Colonic mucosa (tissue), 4 donors: Measurements from ENCODE around the gene MTA2. TPM values are rescaled to one million over a fixed set of nuclear protein-coding genes. Genes with fewer than 3 reads are reported as not detected.

ENCODE experiments used
- DNase-seq: peaks from one replicate; pipeline ENCODE4 v3.0.0-alpha.2; 2020
- H3K27ac ChIP-seq: fragments of 200-600 bp; one replicate; pipeline ENCODE4 v1.8.0; 2021
- H3K27me3 ChIP-seq: fragments of 200-600 bp; one replicate; pipeline ENCODE4 v1.8.0; 2021
- H3K36me3 ChIP-seq: fragments of 200-600 bp; one replicate; pipeline ENCODE4 v1.8.0; 2021
- H3K4me1 ChIP-seq: fragments of 200-600 bp; one replicate; pipeline ENCODE4 v1.8.0; 2021; ENCODE audit warnings: mild to moderate bottlenecking
- H3K4me3 ChIP-seq: fragments of 200-600 bp; one replicate; pipeline ENCODE4 v1.8.0; 2021
- H3K9ac ChIP-seq, 2 donors: one replicate each; pipeline ENCODE4 v1.7.0; 2013; ENCODE audit warnings: control low read depth in 2 of 2, low read depth in 2 of 2, low read length in 2 of 2
- H3K9me3 ChIP-seq: fragments of 200-600 bp; one replicate; pipeline ENCODE4 v1.8.0; 2021
- intact Hi-C: fragments of 100-400 bp; cut with DNase I; formaldehyde crosslinking; loops from one replicate; pipeline ENCODE4 v1.14.1; 2022
- total RNA-seq, 2 donors: library from RNA; stranded (reverse); fragmentation: NEBNext Ultra II Directional in 1 of 2; extraction: Animal tissue kit (Norgen Biotek cat#: 25700) in 1 of 2; gene quantifications; one replicate each; pipeline ENCODE4 v1.2.1, GENCODE V29; 2021
- TF ChIP-seq, protein P1 (sequence below): fragments of 200-600 bp; IDR thresholded peaks from one replicate; pipeline ENCODE4 v1.8.0; 2022; ENCODE audit warnings: antibody characterized with exemption, mild to moderate bottlenecking
- donor health status: healthy.
- donor health status: DM: no; HTN: no; CAD: no.
- donor health status: DM: no; HTN: no; CAD: no.

Gene MTA2
- total RNA-seq, 2 donors from 2014 or later, result 91.0 to 133 TPM

GRCh38 chr11:62610814-62611704, 9.4 kb upstream of the MTA2 start:
- Histone ChIP-seq H3K4me1 (peaks cover 6% of the 10 kb centered on the region), H3K4me3 (peak overlapping the region; percentile 80), H3K9ac (peak overlapping the region; percentile 80 to 85), H3K27ac (peak overlapping the region; percentile 97), H3K9me3 (no peaks in the 10 kb centered on the region), H3K27me3 (no peaks in the 10 kb centered on the region), H3K36me3 (no peaks in the 10 kb centered on the region)
- intact Hi-C loops, result no loop called here
- TF ChIP-seq, protein P1, sequence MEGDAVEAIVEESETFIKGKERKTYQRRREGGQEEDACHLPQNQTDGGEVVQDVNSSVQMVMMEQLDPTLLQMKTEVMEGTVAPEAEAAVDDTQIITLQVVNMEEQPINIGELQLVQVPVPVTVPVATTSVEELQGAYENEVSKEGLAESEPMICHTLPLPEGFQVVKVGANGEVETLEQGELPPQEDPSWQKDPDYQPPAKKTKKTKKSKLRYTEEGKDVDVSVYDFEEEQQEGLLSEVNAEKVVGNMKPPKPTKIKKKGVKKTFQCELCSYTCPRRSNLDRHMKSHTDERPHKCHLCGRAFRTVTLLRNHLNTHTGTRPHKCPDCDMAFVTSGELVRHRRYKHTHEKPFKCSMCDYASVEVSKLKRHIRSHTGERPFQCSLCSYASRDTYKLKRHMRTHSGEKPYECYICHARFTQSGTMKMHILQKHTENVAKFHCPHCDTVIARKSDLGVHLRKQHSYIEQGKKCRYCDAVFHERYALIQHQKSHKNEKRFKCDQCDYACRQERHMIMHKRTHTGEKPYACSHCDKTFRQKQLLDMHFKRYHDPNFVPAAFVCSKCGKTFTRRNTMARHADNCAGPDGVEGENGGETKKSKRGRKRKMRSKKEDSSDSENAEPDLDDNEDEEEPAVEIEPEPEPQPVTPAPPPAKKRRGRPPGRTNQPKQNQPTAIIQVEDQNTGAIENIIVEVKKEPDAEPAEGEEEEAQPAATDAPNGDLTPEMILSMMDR, result no peak
- no peak for DNase-seq

DNA sequence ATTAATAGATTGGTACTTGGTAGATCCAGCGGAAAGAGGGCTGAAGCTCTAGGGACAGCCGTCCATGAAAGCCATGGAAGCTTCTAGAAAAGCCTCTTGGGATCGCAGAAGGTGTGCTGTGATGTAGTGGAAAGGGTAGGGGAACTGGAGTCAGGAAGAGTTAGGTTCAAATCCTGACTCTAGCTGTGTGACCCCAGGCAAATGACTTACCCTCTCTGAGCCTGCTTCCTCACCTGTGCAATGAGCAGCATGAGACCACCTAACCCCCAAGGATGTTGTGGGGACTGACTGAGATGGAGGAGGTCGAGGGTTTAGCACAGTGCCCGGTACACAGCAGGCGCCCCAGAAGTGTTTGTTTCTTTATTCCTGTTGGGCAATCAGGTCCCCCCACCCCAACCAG, 8.7 kb upstream of the MTA2 start:
- intact Hi-C loops, result no loop called here
- Histone ChIP-seq H3K9ac (peak overlapping the region in 1 of 2 donors; percentile 9), H3K9me3 (no peaks in the 10 kb centered on the region), H3K4me1 (peaks cover 6% of the 10 kb centered on the region), H3K36me3 (no peaks in the 10 kb centered on the region), H3K27me3 (no peaks in the 10 kb centered on the region), H3K4me3 (no peak overlapping the region), H3K27ac (no peak overlapping the region)
- TF ChIP-seq, protein P1, result no peak
- no peak for DNase-seq

- Histone ChIP-seq H3K9ac (no peak overlapping the region), H3K27ac (no peak overlapping the region), H3K9me3 (no peaks in the 10 kb centered on the region), H3K4me3 (no peak overlapping the region), H3K36me3 (no peaks in the 10 kb centered on the region), H3K27me3 (no peaks in the 10 kb centered on the region), H3K4me1 (peaks cover 6% of the 10 kb centered on the region)
- TF ChIP-seq, protein P1, result no peak
- intact Hi-C loops, result no loop called here
- DNase-seq, result no peak
These were observed 7.1 kb upstream of the MTA2 start for GRCh38 chr11:62608776-62609175.

GRCh38 chr11:62607714-62608113, 6.0 kb upstream of the MTA2 start:
- Histone ChIP-seq H3K36me3 (no peaks in the 10 kb centered on the region), H3K9ac (no peak overlapping the region), H3K9me3 (no peaks in the 10 kb centered on the region), H3K4me1 (peaks cover 6% of the 10 kb centered on the region), H3K4me3 (no peak overlapping the region), H3K27me3 (no peaks in the 10 kb centered on the region), H3K27ac (no peak overlapping the region)
- DNase-seq, result no peak
- TF ChIP-seq, protein P1, result no peak
- intact Hi-C loops, result no loop called here

- H3K27ac ChIP-seq, result no peak overlapping the region
- H3K4me3 ChIP-seq, result no peak overlapping the region
- TF ChIP-seq, protein P1, result no peak
- no peaks in the 10 kb centered on the region for H3K9me3 ChIP-seq
- no peaks in the 10 kb centered on the region for H3K27me3 ChIP-seq
- DNase-seq, result no peak
- H3K36me3 ChIP-seq, result no peaks in the 10 kb centered on the region
- H3K4me1 ChIP-seq, result peaks cover under 1% of the 10 kb centered on the region
- intact Hi-C loops, result no loop called here
- H3K9ac ChIP-seq, result no peak overlapping the region
These were observed 4.2 kb upstream of the MTA2 start for GRCh38 chr11:62605902-62606301.
